ENCODE measurements around the gene CCDC78.
"Not testable (repeated sequence)": the region's sequence is repeated elsewhere in the genome, so short reads cannot be mapped to it uniquely, and the experiment has no call there.

Gene CCDC78

GRCh38 chr16:692356-693108, 33.7 kb downstream of the CCDC78 start:
- no peaks in the 10 kb centered on the region for H3K36me3 Mint-ChIP-seq (ENCODE audit: low read depth)
- H3K9me3 Mint-ChIP-seq, result no peaks in the 10 kb centered on the region
- H3K4me1 Mint-ChIP-seq (ENCODE audit: low read depth), result peaks cover 36% of the 10 kb centered on the region
- peaks cover 3% of the 10 kb centered on the region for H3K27me3 Mint-ChIP-seq
- H3K4me3 Mint-ChIP-seq, result no peak overlapping the region
- no peak overlapping the region for H3K27ac Mint-ChIP-seq

- Mint-ChIP-seq H3K4me1 (ENCODE audit: low read depth) (peaks cover 30% of the 10 kb centered on the region), H3K27ac (peak overlapping the region; percentile 21), H3K4me3 (peak overlapping the region; percentile 62)
- H3K9me3 Mint-ChIP-seq; H3K36me3 Mint-ChIP-seq (ENCODE audit: low read depth); H3K27me3 Mint-ChIP-seq: not testable (repeated sequence)
Measured at GRCh38 chr16:691242-691641, 35.0 kb downstream of the CCDC78 start.

DNA sequence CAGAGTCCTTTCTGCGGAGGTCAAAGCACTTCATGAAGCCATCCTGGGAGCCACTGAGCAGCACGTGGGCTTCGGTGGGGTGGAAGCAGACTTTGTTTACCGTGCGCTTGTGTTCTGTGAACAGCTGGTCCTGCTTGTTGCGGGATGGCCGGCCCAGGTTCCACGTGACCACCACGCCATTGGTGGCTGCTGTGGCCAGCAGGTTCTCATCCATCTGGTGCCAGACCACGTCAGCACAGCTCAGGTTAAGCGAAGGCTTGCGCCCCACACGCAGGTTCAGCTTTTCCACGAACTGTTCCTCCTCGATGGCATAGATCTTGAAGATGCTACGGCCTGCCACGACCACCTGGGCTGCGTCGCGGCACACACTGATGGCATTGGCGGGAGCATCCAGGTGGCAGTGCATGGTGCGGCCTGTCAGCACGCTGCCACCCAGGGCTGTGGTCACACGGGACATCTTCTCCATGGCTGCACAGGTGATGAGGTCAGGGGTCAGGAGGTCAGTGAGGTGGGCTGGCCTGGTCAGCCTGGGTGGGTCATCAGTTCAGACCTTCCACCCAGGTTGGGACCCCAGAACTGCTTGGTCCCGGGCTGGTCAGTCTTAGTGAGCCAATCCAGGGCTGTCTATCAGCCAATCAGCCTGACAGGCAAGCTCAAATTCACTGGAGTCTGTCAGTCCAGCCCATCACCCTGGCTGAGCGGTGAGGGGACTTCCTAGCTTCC, 36.9 kb downstream of the CCDC78 start:
- no peaks in the 10 kb centered on the region for H3K36me3 Mint-ChIP-seq (ENCODE audit: low read depth)
- H3K4me3 Mint-ChIP-seq, result peak overlapping the region; percentile 90
- H3K4me1 Mint-ChIP-seq (ENCODE audit: low read depth), result peaks cover 27% of the 10 kb centered on the region
- H3K27ac Mint-ChIP-seq, result peak overlapping the region; percentile 77
- H3K27me3 Mint-ChIP-seq, result peaks cover 3% of the 10 kb centered on the region
- H3K9me3 Mint-ChIP-seq, result no peaks in the 10 kb centered on the region

DNA sequence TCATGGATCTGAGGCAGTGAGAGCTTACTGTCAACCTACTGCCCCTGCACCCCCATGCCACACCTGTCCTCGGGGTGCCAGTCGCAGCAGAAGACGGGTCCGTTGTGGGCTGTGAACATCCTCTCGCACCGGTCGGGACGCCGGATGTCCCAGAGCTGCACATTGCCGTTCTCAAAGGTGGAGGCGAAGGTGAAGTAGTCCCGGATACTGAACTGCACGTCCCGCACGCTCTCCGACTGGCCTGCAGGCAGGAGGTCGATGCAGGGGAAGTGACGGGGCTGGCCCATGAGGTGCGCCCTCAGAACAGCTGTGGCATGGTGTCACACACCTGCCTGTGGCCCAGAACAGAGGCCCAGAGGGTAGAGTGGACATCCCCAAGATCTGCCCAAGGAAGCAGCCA, 38.7 kb downstream of the CCDC78 start:
- Mint-ChIP-seq H3K9me3 (no peaks in the 10 kb centered on the region), H3K4me1 (ENCODE audit: low read depth) (peaks cover 36% of the 10 kb centered on the region), H3K36me3 (ENCODE audit: low read depth) (peaks cover 4% of the 10 kb centered on the region), H3K27ac (no peak overlapping the region), H3K4me3 (peak overlapping the region; percentile 3), H3K27me3 (peaks cover 3% of the 10 kb centered on the region)

GRCh38 chr16:686459-687260, 39.6 kb downstream of the CCDC78 start:
- Mint-ChIP-seq H3K4me1 (ENCODE audit: low read depth) (peaks cover 45% of the 10 kb centered on the region), H3K36me3 (ENCODE audit: low read depth) (peaks cover 13% of the 10 kb centered on the region), H3K27ac (no peak overlapping the region), H3K27me3 (no peaks in the 10 kb centered on the region), H3K4me3 (no peak overlapping the region), H3K9me3 (no peaks in the 10 kb centered on the region)

DNA sequence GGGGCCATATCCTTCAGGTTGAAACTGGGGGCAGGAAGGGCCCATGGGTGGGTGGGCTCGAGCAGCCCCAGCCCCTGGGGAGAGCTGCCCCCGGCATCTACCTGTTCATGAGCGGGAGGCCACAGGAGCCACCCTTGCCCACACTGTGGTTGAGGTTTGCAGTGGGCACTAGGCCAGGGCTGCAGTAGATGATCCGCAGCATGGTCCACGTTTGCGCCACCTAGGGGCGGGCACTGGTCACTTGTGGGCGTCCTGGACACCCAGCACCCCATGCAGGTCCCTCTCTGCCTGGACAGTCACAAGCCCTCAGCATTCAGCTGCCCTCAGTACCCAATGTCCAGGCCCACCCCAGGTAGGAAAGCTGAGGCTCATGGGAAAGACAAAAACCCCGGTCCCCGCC, 40.3 kb downstream of the CCDC78 start:
- Mint-ChIP-seq H3K4me1 (ENCODE audit: low read depth) (peaks cover 48% of the 10 kb centered on the region), H3K27me3 (no peaks in the 10 kb centered on the region), H3K36me3 (ENCODE audit: low read depth) (peaks cover 20% of the 10 kb centered on the region), H3K9me3 (no peaks in the 10 kb centered on the region), H3K4me3 (no peak overlapping the region), H3K27ac (no peak overlapping the region)

- Mint-ChIP-seq H3K27ac (no peak overlapping the region), H3K27me3 (no peaks in the 10 kb centered on the region), H3K4me3 (peak overlapping the region; percentile 3), H3K4me1 (ENCODE audit: low read depth) (peaks cover 42% of the 10 kb centered on the region), H3K36me3 (ENCODE audit: low read depth) (peaks cover 21% of the 10 kb centered on the region), H3K9me3 (no peaks in the 10 kb centered on the region)
Measured at GRCh38 chr16:684961-685696, 41.1 kb downstream of the CCDC78 start.

GRCh38 chr16:684071-684794, 42.0 kb downstream of the CCDC78 start, which contains the start of gene JMJD8:
TSS of gene JMJD8 (minus strand) at chr16:684334. CDS start at chr16:684319, 15 bp downstream.
- no peaks in the 10 kb centered on the region for H3K27me3 Mint-ChIP-seq
- H3K36me3 Mint-ChIP-seq (ENCODE audit: low read depth), result peaks cover 21% of the 10 kb centered on the region
- H3K9me3 Mint-ChIP-seq, result no peaks in the 10 kb centered on the region
- peaks cover 39% of the 10 kb centered on the region for H3K4me1 Mint-ChIP-seq (ENCODE audit: low read depth)
- peak within 1 kb of the TSS; percentile 85 for H3K4me3 Mint-ChIP-seq
- peak within 1 kb of the TSS; percentile 63 for H3K27ac Mint-ChIP-seq

DNA sequence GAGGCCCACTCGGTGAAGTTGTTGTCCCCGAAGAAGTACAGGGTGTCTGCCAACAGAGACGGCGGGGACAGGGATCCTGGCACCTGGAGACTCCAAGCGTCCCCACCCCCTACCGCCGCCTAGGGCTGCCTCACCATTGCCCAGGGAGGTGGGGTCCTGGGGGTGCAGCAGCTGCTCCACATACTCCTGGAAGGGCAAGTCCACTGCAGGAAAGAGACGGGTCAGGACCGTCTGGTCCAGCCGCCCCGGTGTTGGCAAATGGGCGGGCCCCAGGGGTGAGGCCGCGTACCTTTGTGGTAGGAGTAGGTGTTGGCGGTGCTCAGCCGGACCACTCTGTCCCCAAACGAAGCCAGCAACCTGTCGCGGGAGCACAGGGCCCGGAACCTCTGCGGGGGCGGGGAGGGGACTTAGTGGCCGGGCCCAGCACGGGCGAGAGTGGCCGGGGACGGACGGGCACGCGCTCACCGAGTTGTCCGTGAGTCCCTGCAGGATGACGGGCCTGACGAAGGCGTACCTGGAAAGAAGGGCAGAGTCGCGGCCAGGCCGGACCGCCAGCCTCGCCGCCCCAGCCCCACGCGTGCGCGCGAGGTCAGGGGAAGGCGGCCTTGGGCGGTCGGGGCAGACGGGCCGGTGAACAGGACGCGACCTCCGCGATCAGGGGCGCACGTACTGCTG, 42.7 kb downstream of the CCDC78 start:
- Mint-ChIP-seq H3K36me3 (ENCODE audit: low read depth) (peaks cover 21% of the 10 kb centered on the region), H3K9me3 (no peaks in the 10 kb centered on the region), H3K27ac (peak overlapping the region; percentile 63), H3K4me1 (ENCODE audit: low read depth) (peaks cover 33% of the 10 kb centered on the region), H3K4me3 (peak overlapping the region; percentile 85), H3K27me3 (no peaks in the 10 kb centered on the region)

GRCh38 chr16:682493-683395, 43.5 kb downstream of the CCDC78 start:
- peak overlapping the region; percentile 85 for H3K4me3 Mint-ChIP-seq
- H3K4me1 Mint-ChIP-seq (ENCODE audit: low read depth), result peaks cover 33% of the 10 kb centered on the region
- peaks cover 21% of the 10 kb centered on the region for H3K36me3 Mint-ChIP-seq (ENCODE audit: low read depth)
- H3K9me3 Mint-ChIP-seq, result no peaks in the 10 kb centered on the region
- no peaks in the 10 kb centered on the region for H3K27me3 Mint-ChIP-seq
- peak overlapping the region; percentile 63 for H3K27ac Mint-ChIP-seq

DNA sequence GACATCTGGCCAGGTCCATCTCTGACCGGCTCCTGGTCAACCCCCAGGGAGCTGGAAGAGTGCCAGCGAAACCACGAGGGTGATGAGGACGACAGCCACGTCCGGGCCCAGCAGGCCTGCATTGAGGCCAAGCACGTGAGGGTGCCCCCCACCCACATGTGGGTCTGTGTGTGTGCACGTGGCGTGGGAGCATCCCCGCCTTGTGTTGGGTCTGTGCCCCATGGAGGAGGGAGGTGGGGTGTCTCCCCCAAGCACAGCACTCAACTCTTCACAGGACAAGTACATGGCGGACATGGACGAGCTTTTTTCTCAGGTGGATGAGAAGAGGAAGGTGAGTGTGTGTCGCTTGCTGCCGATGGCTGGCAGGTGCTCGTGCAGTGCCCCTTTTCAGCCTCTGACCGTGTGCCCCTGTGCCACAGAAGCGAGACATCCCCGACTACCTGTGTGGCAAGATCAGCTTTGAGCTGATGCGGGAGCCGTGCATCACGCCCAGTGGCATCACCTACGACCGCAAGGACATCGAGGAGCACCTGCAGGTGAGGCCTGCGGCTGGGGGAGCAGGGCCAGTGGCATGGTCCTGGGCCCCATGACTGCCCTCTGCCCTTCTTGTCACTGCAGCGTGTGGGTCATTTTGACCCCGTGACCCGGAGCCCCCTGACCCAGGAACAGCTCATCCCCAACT, 44.4 kb downstream of the CCDC78 start:
- Mint-ChIP-seq H3K36me3 (ENCODE audit: low read depth) (peaks cover 21% of the 10 kb centered on the region), H3K9me3 (no peaks in the 10 kb centered on the region), H3K4me1 (ENCODE audit: low read depth) (peaks cover 33% of the 10 kb centered on the region), H3K27ac (peak overlapping the region; percentile 63), H3K27me3 (no peaks in the 10 kb centered on the region), H3K4me3 (peak overlapping the region; percentile 85)

DNA sequence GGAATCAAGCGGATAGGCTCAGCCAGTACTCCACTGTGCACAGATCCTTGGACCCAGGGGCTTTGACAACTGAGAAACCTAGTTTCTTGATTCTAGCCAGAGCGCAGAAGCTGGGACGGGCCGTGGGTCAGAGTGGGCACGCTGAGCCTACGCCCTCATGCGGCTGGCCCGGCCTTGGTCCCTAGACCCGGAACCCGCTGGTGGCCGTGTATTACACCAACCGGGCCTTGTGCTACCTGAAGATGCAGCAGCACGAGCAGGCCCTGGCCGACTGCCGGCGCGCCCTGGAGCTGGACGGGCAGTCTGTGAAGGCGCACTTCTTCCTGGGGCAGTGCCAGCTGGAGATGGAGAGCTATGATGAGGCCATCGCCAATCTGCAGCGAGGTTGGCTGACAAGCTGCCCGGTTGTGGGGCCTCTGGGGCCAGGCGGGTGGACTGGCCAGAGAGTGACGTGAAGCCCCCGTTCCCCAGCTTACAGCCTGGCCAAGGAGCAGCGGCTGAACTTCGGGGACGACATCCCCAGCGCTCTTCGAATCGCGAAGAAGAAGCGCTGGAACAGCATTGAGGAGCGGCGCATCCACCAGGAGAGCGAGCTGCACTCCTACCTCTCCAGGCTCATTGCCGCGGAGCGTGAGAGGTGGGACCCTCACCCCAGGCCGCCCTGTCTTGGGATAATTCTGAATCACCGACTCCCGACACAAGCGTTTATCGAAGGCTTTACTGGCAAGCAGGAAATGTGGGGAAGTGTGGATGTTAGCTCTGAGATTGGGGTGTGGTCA, 45.1 kb downstream of the CCDC78 start:
- peaks cover 33% of the 10 kb centered on the region for H3K4me1 Mint-ChIP-seq (ENCODE audit: low read depth)
- H3K27ac Mint-ChIP-seq, result peak overlapping the region; percentile 61
- H3K27me3 Mint-ChIP-seq, result no peaks in the 10 kb centered on the region
- peaks cover 21% of the 10 kb centered on the region for H3K36me3 Mint-ChIP-seq (ENCODE audit: low read depth)
- H3K4me3 Mint-ChIP-seq, result peak overlapping the region; percentile 85
- no peaks in the 10 kb centered on the region for H3K9me3 Mint-ChIP-seq

Measured in stimulated activated naive CD8-positive, alpha-beta T cell treated with anti-CD3 and anti-CD28 coated beads, Interleukin-15, Interleukin-2, amounts not matched to agents 100 ng/mL and 50 ng/mL, for 24 hours (primary cell).